Activated CD8-positive, alpha-beta memory T cell treated with anti-CD3 and anti-CD28 coated beads, Interleukin-2, amount 50 U/mL, for 24 hours (primary cell): ENCODE results near the gene GBA3.

Source experiments
- DNase-seq: peaks from one replicate; pipeline ENCODE4 v3.0.0-alpha.2; 2020; ENCODE audit errors: extremely low read depth

Gene GBA3

GRCh38 chr4:22692736-22693135, at the start of gene GBA3:
GBA3 (plus strand) TSS chr4:22692937.
- DNase-seq, result no peak

DNA sequence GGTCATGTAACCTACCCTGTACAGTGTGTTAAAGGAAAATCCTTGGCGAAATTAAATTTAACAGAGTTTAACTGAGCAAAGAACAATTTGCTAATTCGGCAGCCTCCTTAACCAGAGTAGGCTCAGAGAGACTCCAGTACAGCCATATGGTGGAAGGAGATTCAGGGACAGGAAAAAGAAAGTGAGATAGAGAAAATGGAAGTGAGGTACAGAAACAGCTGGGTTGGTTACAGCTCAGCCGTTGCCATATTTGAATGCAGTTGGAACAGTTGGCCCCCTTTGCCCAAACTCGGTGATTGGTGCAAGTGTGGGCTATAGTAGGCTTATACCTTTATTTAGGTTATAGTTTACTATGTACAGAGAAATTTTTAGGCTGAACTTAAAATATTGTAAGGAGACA, 48.8 kb upstream of the GBA3 start:
- DNase-seq, result no peak

DNA sequence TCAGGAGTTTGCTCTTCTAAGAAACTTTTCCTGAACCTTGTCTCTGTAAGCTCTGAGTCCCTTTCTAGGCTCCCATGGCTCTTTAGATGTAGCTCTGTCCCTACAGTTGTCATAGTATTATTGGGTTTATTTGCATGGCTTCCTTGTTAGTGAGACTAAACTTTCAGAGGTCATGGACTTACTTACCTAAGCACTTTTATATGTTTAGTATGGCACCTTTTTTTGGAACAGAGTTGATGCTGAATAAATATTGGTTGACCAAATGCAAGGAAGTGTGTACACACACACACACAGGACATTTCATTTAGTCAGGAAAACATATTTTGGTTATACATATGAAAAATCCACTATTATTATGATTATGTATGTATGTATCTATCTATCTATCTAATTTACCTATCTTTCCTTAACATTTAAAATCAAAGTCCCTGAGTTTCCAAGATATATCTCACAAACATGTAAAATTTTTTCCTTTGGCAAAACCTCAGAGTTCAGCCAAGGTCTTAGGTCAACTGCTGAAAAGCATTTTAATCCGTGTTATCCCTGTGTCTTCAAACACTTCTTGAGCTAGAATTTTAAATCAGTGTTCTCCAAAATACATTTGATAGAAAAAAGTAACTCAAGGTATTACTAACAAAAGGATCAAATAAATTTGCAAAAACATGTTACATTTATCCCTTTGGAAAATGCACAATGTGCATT, 47.1 kb upstream of the GBA3 start:
- no peak for DNase-seq

DNA sequence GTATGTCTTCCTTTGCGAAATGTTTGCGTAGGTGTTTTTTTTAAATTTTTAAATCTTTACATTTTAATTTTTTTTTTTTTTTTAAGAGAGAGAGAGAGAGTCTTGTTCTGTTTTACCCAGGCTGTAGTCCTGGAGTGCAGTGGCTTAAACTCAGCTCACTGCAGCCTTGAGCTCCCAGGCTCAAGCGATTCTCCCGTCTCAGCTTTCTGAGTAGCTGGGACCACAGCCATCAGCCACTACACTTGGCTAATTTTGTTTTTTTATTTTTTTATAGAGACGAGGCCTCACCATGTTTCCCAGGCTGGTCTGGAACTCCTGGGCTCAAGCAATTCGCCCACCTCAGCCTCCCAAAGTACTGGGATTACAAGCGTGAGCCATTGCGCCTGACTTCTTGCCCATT, 43.7 kb upstream of the GBA3 start:
- DNase-seq, result no peak

DNA sequence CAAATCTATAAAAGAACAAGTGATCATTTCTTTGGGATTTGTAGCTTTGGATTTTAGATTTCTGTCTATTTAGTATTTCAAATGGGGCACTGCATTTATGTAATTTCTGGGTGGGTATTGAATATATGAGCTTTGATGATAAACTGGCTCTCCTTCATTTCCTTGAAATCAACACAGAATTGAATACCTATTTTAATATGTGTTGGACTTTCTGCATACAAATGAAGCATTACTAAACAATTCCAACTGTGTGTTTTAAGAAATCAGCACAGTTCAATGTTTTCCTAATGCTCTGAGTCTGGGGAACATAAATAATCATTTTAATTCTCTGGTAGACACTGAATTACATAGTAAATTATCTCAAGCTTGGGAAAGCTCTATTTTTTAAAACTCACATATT, 42.0 kb upstream of the GBA3 start:
- no peak for DNase-seq

DNA sequence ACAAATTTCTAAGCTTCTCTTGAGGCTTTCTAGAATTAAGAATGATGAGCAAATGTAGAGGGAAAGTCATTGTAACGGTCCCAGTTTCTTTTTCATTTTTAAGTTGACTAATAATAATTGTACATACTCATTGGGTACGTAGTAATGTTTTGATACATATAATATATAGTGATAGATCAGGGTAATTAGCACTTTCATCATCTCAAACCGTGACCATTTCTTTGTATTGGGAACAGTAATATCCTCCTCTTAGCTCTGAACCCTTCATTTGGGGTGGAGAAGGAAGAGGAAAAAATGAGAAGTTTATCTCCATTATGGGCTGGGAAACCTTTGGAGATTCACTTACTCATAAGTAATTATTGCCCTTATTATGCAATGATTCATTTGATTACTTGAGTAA, 39.0 kb upstream of the GBA3 start:
- no peak for DNase-seq

DNA sequence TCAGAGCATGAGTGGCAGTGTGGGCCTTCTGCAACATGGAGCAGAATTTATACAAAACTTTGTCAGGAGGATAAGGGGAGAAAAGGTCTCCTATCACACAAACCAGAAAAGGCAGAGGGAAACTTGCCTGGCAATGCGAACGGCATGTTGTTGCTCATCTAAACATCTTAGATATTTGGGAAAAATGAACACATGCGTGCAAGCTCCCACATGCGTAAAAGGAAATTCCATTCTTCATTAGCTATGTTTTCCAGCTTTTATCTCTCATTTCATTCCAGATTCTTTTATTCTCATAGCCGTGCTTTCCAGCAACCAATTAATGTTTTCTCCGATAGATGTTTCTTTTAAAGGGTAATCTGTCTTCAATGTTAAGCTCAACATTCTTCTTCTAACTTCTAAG, 31.3 kb upstream of the GBA3 start:
- no peak for DNase-seq

DNA sequence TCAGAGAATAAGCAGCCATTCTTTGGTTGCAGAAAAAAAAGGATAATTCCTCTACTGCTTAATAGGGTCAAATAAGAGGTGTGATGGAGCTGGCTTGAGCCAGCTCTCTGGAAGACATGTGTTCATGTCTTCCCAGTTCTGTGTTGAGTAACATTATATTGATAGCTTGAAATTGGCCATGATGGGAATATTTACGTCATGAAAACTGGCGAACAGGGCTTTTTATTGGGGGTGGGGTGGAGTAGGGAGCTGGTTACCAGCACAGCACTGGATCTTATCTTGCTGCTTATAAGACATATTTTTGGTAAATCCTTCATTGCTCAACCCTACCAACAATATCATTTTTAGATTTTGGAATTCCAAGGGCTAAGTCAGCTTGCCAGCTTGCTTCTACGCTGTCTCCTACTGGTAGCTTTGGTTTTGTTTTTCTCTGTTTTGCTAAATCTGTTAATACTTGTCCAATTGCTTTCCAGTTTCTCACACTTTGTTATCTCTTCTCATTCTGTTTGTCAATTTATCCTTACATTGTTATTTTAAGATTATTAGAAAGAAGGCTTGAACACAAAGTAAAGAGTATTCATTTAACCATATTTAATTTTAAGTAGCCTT, 25.3 kb upstream of the GBA3 start:
- DNase-seq, result no peak

DNA sequence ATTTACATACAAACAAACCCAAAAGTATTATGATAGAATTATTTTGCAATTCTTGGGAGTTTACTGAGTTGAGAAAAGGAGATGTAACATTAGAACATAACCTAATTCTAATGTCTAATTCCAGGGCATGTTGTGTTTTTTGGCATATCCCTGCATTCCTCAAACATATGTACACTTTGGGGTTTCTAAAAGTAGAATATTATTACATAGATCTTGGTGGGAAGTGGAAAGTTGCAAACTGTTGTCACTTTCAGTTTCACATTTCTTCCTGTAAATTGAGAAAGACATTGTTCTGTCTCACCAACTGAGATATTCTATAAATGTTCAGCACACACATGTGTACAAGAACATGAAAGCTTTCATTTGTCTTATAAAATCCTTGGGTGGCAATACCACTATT, 24.4 kb upstream of the GBA3 start:
- no peak for DNase-seq

- DNase-seq, result no peak
These were observed 24.0 kb upstream of the GBA3 start for GRCh38 chr4:22668702-22669101.

- DNase-seq, result no peak
These were observed 21.8 kb upstream of the GBA3 start for GRCh38 chr4:22670956-22671355.

- DNase-seq, result no peak
These were observed 20.2 kb upstream of the GBA3 start for GRCh38 chr4:22672519-22672918.

- no peak for DNase-seq
These were observed 19.8 kb upstream of the GBA3 start for GRCh38 chr4:22672944-22673343.

GRCh38 chr4:22674700-22675099, 18.0 kb upstream of the GBA3 start:
- DNase-seq, result no peak

GRCh38 chr4:22676063-22676462, 16.7 kb upstream of the GBA3 start:
- no peak for DNase-seq

- no peak for DNase-seq
These were observed 15.0 kb upstream of the GBA3 start for GRCh38 chr4:22677780-22678179.

DNA sequence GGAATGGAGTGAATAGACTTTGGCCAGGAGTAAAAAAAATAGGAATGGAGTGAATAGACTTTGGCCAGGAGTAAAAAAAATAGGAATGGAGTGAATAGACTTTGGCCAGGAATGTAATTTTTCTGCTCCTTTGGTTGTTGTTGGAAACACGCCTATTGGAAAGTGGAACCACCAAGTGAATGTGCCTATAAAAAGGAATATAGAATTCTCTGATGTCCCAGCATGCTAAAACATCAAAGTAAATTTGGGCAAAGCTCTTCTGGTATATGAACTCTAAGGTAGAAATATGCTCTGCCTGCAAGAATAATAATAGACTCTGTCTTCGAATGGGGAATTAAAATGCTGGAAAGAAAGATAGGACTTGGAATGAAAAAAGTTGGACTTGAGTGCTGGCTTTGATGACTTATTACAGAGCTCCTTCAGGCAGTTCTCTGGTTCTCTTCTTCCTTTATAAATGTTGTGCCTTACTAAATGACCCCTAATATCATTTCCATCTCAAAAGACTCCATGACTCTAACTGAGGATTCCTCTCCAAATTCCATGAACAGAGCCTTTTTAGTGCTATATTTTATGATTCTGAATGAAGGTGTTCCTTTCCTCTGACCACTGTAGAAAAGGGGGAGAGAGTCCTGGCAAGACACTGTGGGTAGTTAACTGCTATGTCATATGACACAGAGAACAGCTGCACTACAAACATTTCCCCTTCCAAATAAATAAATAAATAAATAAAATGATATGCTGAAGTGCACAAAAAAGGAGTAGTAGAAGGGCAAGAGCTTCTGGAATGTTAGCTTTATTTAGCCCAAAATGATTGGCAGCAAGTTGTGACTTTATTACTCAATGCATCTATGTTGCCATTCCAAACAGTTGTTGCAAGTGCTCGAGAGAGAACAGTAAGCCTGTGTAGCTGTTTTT, 13.5 kb upstream of the GBA3 start:
- no peak for DNase-seq

DNA sequence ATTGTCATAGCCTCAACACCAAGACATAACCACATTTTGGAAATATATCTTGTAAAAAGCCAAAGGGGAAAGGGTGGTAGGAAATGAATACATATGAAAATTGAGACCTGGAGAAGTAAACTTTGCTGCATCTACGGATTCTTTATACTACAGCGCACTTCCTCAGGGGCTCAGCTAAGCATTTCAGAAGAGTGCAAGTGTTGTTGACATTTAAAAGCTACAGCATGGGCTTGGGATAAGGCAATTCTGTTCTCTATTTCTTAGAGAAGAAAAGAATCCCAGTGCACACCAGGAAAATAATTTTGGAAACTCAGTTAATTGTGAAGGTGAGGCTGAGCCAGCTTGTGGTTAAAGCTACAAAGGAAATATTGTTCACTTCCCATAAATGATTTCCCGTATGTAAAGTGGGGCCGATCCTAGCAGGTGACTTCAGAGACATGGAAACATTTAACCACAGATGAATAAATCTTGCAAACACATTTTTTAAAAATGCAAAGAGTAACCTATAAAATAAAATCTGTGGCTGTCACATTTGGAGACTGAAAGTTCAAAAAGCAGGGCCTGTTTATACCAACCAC, 12.6 kb upstream of the GBA3 start:
- no peak for DNase-seq

DNA sequence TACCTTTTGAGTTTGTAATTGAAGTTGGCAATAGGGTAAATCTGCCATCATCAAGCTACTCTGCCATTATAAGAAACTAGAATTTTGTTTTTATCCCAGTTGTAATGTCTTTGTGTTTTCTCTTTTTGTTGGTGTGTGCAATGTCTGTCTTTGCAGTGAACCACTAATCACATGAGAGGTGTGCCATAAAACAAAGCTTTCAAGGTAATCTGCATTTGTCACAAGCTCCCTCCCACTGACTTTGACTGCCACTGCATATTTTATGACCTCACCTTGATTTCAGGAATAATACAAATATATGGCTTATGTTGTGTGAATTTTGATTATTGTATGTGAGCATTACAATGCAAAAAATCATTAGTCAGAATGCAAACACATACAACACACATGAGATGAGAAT, 9.0 kb upstream of the GBA3 start:
- no peak for DNase-seq

- no peak for DNase-seq
These were observed 6.6 kb upstream of the GBA3 start for GRCh38 chr4:22686141-22686540.

- no peak for DNase-seq
These were observed 4.5 kb upstream of the GBA3 start for GRCh38 chr4:22688236-22688635.

GRCh38 chr4:22689428-22689827, 3.3 kb upstream of the GBA3 start:
- DNase-seq, result no peak

DNA sequence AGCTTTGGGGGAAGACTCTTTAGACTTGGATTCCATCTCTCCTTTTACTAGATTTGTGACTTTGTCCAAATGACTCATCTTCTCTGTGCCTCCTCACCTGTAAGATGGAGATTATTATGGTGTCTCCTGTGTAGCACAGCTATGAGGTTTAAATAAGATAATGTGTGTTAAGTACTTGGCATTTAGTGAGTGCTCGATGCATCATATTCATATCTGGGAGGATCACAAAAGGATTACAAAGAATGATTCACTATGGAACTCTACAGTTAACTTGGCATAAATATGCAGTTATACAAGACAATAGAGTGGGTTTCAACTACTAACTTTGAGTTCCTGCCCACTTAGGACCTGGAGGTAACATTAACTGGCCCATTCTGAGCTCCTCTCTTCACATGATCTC, 2.3 kb downstream of the GBA3 start:
- DNase-seq, result no peak
